Measurements from ENCODE around the gene PPFIBP1. TPM values are rescaled to one million over a fixed set of nuclear protein-coding genes. Genes with fewer than 3 reads are reported as not detected.

Gene PPFIBP1
- total and polyA plus RNA-seq, 9 donors, result 61.3 to 216 (median 155) TPM

DNA sequence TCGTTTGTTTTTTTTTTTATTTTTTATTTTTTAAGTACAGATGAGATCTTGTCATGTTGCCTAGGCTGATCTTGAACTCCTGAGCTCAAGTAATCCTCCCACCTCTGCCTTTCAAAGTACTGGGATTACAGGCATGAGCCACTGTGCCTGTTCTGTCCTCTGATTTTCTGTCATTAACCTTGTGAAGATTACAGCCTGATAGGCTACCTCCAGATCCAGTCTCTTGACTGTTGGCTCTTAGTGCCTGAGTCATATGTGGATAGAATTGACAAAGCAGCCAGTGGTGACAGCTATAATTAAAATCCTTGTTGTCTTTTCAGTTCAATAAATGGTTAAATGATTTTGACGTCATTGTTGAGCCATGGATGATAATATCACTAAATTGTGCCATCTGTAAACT is 151.0 kb downstream of the PPFIBP1 start:
- DNase-seq, result no peak
- H3K4me1 ChIP-seq (ENCODE audit: insufficient read depth), result no peaks in the 10 kb centered on the region
- intact Hi-C loops (cut with DNase I), result no loop called here
- no peaks in the 10 kb centered on the region for H3K9me3 ChIP-seq
- no peak overlapping the region for H3K27ac ChIP-seq
- no peaks in the 10 kb centered on the region for H3K36me3 ChIP-seq
- WGBS, 3 donors, result 67 to 77% (median 69%) methylated on average over 2 of the region's 2 CpGs
- H3K4me3 ChIP-seq, result no peak overlapping the region
- no peaks in the 10 kb centered on the region for H3K27me3 ChIP-seq
- TF ChIP-seq POLR2A (IDR thresholded peaks at IDR 0.05) (no peak), EP300 (IDR thresholded peaks at IDR 0.05) (no peak), CTCF (IDR thresholded peaks at IDR 0.05) (no peak)

- intact Hi-C loops (cut with DNase I), result no loop called here
- Histone ChIP-seq H3K27me3 (no peaks in the 10 kb centered on the region), H3K4me1 (ENCODE audit: insufficient read depth) (no peaks in the 10 kb centered on the region), H3K27ac (no peak overlapping the region), H3K4me3 (no peak overlapping the region), H3K36me3 (no peaks in the 10 kb centered on the region), H3K9me3 (no peaks in the 10 kb centered on the region)
- TF ChIP-seq EP300 (IDR thresholded peaks at IDR 0.05) (no peak), CTCF (IDR thresholded peaks at IDR 0.05) (no peak), POLR2A (IDR thresholded peaks at IDR 0.05) (no peak)
- DNase-seq, result no peak
Observed at GRCh38 chr12:27680619-27681018, 156.6 kb downstream of the PPFIBP1 start.

DNA sequence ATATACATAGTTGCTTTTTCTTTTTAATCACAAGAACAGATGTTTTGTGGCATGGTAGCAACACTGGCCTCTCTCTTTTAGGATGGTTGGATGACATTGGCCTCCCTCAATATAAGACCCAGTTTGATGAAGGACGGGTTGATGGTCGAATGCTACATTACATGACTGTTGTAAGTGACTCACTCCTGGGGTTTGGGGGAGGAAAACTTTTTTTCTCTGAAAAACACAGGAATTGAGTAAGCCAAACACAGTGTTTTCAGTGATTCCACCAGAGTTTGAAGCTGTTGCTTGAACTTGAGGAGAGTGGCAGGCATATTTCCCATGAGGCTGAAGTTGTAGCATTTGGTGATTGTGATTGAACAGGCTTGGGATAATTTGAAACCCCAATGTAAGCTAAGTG is 158.5 kb downstream of the PPFIBP1 start:
- DNase-seq, result no peak
- no peaks in the 10 kb centered on the region for H3K9me3 ChIP-seq
- intact Hi-C loops (cut with DNase I), result no loop called here
- no peaks in the 10 kb centered on the region for H3K27me3 ChIP-seq
- WGBS, 3 donors, result 91 to 95% (median 93%) methylated on average over 2 of the region's 2 CpGs
- no peaks in the 10 kb centered on the region for H3K4me1 ChIP-seq (ENCODE audit: insufficient read depth)
- H3K36me3 ChIP-seq, result no peaks in the 10 kb centered on the region
- no peak for TF ChIP-seq EP300 (IDR thresholded peaks at IDR 0.05)
- no peak for TF ChIP-seq CTCF (IDR thresholded peaks at IDR 0.05)
- TF ChIP-seq POLR2A (IDR thresholded peaks at IDR 0.05), result no peak
- no peak overlapping the region for H3K4me3 ChIP-seq
- H3K27ac ChIP-seq, result no peak overlapping the region

GRCh38 chr12:27685274-27685673 is 161.3 kb downstream of the PPFIBP1 start:
- H3K4me1 ChIP-seq (ENCODE audit: insufficient read depth), result no peaks in the 10 kb centered on the region
- no peak overlapping the region for H3K27ac ChIP-seq
- DNase-seq, result no peak
- 93 to 96% (median 96%) methylated on average over 2 of the region's 2 CpGs for WGBS, 3 donors
- no peaks in the 10 kb centered on the region for H3K36me3 ChIP-seq
- no peaks in the 10 kb centered on the region for H3K27me3 ChIP-seq
- H3K4me3 ChIP-seq, result no peak overlapping the region
- no peaks in the 10 kb centered on the region for H3K9me3 ChIP-seq
- TF ChIP-seq CTCF (IDR thresholded peaks at IDR 0.05), result no peak
- no peak for TF ChIP-seq POLR2A (IDR thresholded peaks at IDR 0.05)
- no peak for TF ChIP-seq EP300 (IDR thresholded peaks at IDR 0.05)
- intact Hi-C loops (cut with DNase I), result no loop called here

DNA sequence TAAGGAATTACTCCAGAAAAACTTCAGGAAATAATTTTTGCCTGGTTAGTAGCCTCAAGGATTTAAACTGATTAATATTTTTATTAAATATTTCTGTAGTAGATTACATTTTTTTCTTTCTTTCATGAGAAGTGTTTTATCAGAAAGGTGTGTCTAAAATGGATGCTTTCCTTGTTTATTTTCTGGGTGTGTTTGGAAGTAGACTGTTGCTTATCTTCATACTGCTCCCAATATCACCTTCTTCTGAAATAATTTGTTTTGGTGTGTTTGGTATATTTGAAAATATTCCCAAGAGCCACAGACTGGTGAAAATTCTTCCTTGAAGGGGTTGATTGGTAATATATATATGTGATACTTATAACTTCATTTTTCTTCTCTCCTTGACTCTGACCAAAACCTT is 162.1 kb downstream of the PPFIBP1 start:
- TF ChIP-seq CTCF (IDR thresholded peaks at IDR 0.05), result no peak
- no peak for TF ChIP-seq POLR2A (IDR thresholded peaks at IDR 0.05)
- TF ChIP-seq EP300 (IDR thresholded peaks at IDR 0.05), result no peak
- no peaks in the 10 kb centered on the region for H3K36me3 ChIP-seq
- intact Hi-C loops (cut with DNase I), result no loop called here
- H3K27ac ChIP-seq, result no peak overlapping the region
- no peak for DNase-seq
- no peaks in the 10 kb centered on the region for H3K9me3 ChIP-seq
- no peaks in the 10 kb centered on the region for H3K27me3 ChIP-seq
- H3K4me1 ChIP-seq (ENCODE audit: insufficient read depth), result no peaks in the 10 kb centered on the region
- no peak overlapping the region for H3K4me3 ChIP-seq
